Measurements from ENCODE around the gene ZSWIM7.

DNA sequence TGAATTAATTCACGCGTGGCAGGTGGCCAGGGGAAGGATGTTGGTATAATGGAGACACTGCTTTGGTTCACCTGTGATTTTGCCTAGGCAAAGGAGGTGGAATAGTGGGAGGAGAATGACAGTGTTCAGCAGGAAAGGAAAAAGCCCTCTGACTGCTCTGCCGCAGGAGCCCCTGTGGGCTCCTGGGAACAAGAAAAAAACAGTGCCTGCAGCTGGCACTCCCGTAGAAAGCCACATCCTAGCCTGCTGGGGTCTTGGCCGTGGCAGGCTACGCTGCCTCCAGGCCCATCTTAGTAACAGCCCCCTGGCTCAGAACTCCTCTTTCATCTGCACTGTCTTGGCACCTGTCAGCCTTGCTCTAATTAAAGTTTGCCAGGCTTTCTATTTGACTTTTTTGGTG lies 34.0 kb downstream of the ZSWIM7 start:
- TF ChIP-seq POLR2A (IDR thresholded peaks at IDR 0.05): no peak
- TF ChIP-seq, protein P1, sequence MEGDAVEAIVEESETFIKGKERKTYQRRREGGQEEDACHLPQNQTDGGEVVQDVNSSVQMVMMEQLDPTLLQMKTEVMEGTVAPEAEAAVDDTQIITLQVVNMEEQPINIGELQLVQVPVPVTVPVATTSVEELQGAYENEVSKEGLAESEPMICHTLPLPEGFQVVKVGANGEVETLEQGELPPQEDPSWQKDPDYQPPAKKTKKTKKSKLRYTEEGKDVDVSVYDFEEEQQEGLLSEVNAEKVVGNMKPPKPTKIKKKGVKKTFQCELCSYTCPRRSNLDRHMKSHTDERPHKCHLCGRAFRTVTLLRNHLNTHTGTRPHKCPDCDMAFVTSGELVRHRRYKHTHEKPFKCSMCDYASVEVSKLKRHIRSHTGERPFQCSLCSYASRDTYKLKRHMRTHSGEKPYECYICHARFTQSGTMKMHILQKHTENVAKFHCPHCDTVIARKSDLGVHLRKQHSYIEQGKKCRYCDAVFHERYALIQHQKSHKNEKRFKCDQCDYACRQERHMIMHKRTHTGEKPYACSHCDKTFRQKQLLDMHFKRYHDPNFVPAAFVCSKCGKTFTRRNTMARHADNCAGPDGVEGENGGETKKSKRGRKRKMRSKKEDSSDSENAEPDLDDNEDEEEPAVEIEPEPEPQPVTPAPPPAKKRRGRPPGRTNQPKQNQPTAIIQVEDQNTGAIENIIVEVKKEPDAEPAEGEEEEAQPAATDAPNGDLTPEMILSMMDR (IDR thresholded peaks at IDR 0.05): no peak

Measured in heart left ventricle (tissue), 13 donors.